HepG2 (cell line): ENCODE data around the gene SDC1. TPM values are rescaled to one million over a fixed set of nuclear protein-coding genes. Genes with fewer than 3 reads are reported as not detected.
A peak's percentile ranks its signal among the peaks of the same experiment; 100 is the strongest.

Source experiments
- ATRX ChIP-seq: sonication (generic); formaldehyde crosslinking; IDR thresholded peaks from 2 replicates; pipeline ENCODE4 v1.4.0; 2020; ENCODE audit warnings: missing genetic modification reagents, borderline replicate concordance
- BCLAF1 ChIP-seq: fragments of 450-650 bp; IDR thresholded peaks from 2 replicates; pipeline ENCODE4 v1.6.1; 2017; ENCODE audit warnings: mild to moderate bottlenecking
- HOXD1 ChIP-seq: sonication (generic); formaldehyde crosslinking; IDR thresholded peaks from 2 replicates; pipeline ENCODE4 v1.5.0; 2020; ENCODE audit warnings: missing genetic modification reagents
- MBD4 ChIP-seq: IDR thresholded peaks from 2 replicates; pipeline ENCODE4 v1.6.1; 2012; ENCODE audit warnings: low read length, inconsistent platforms, borderline replicate concordance
- MED8 ChIP-seq: sonication (generic); formaldehyde crosslinking; IDR thresholded peaks from 2 replicates; pipeline ENCODE4 v1.8.1; 2023; ENCODE audit warnings: mild to moderate bottlenecking, missing genetic modification reagents; ENCODE audit not compliant: insufficient replicate concordance
- MYC ChIP-seq: sonication (generic); formaldehyde crosslinking; IDR thresholded peaks from 2 replicates; pipeline ENCODE4 v1.9.0; 2021; ENCODE audit warnings: missing genetic modification reagents, borderline replicate concordance
- POLR2AphosphoS5 ChIP-seq: IDR thresholded peaks from 2 replicates; pipeline ENCODE4 v1.6.1; 2012; ENCODE audit warnings: low read depth, low read length
- SRSF4 ChIP-seq: fragments of 200-400 bp; formaldehyde crosslinking; IDR thresholded peaks from one replicate; pipeline ENCODE4 v1.6.1; 2018; ENCODE audit warnings: mild to moderate bottlenecking, low read depth, low read length, moderate library complexity; ENCODE audit not compliant: poor library complexity, severe bottlenecking
- TEAD3 ChIP-seq: optimal IDR thresholded peaks from 2 replicates; pipeline ENCODE3; 2016; ENCODE audit warnings: borderline replicate concordance
- TRIM22 ChIP-seq: fragments of 450-650 bp; IDR thresholded peaks from 2 replicates; pipeline ENCODE4 v1.6.1; 2017
- ZBTB40 ChIP-seq, 2 experiments: fragments of 450-650 bp in 1 of 2; sonication (generic) in 1 of 2; formaldehyde crosslinking in 1 of 2; IDR thresholded peaks; 2 replicates each; pipeline versions ENCODE4 v1.6.1 to v1.8.0; 2016 to 2022; ENCODE audit warnings: antibody characterized with exemption in 1 of 2, mild to moderate bottlenecking in 1 of 2, missing genetic modification reagents in 1 of 2
- ZNF207 ChIP-seq: fragments of 450-650 bp; IDR thresholded peaks from 2 replicates; pipeline ENCODE4 v1.6.1; 2016; ENCODE audit warnings: antibody characterized with exemption, borderline replicate concordance
- ZNF431 ChIP-seq: sonication (generic); formaldehyde crosslinking; IDR thresholded peaks from 2 replicates; pipeline ENCODE4 v1.9.0; 2022; ENCODE audit warnings: missing genetic modification reagents, low read depth, mild to moderate bottlenecking, borderline replicate concordance
- ZNF737 ChIP-seq: sonication (generic); formaldehyde crosslinking; IDR thresholded peaks from 2 replicates; pipeline ENCODE4 v1.5.0; 2020; ENCODE audit warnings: missing genetic modification reagents, mild to moderate bottlenecking, borderline replicate concordance
- polyA plus RNA-seq, 8 experiments: library from polyadenylated mRNA; depleted of rRNA in 3 of 8; stranded (reverse) in 7 of 8; unstranded in 1 of 8; fragments of >200 nt; fragmentation: Illumina TruSeq in 4 of 8; extraction: Trizol in 4 of 8; gene quantifications; 2 replicates each; pipeline versions ENCODE4 v1.2.1 to v1.2.3, GENCODE V29; 2011 to 2016; ENCODE audit warnings: low read depth in 4 of 8, missing spikeins in 1 of 8, mixed read lengths in 1 of 8; ENCODE audit not compliant: insufficient read depth in 1 of 8
- total RNA-seq, 5 experiments: library from RNA; depleted of rRNA; stranded (reverse); fragments of >200 nt; fragmentation: Illumina TruSeq; extraction: Trizol; gene quantifications; 2 replicates each; pipeline ENCODE4 v1.2.3, GENCODE V29; 2016; ENCODE audit warnings: low read depth in 1 of 5
- TF ChIP-seq, protein P1 (sequence below): sonication (generic); formaldehyde crosslinking; IDR thresholded peaks from 2 replicates; pipeline ENCODE4 v1.5.0; 2020; ENCODE audit warnings: missing genetic modification reagents, mild to moderate bottlenecking, borderline replicate concordance

Gene SDC1
- total and polyA plus RNA-seq, 2 of the 13 experiments (the other 11 are each of a cell fraction or from before 2014, with no cell fraction given) = 108 to 119 TPM

DNA sequence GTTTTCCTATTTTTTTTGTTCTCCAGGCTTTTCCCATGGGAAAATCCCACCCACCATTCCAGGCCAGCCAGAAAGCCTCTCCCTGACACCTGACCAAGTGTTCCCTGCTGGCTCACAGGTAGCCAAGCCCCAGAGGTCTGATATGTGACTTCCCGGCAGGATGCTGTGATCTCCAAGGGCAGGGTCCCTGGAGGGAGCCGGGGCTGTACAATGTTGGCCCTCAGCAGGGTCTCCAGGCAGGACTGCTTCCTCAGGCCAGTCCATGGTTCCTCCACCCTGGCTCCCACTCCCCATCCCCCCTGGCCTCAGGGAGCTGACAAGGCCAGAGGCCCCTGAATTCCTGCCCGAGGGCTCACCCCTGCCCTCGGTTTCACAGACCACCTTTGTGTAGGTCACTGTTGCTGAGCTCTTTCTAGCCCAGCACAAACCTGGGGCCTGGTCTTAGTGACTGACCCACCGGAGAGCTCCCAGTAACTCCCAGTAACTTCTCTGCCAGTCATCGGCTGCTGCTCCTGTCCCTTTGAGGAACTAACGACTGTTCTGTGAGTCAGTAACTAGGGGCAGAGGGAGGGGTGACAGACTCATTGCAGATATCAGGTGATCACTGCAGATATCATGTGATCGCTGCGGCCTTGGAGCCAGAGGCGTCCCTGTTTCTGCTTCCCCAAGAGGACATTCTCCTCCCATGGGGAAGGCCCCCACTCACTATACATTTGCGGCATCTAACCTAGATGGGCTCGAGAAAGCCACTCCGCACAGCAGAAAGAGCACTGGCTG lies 38.7 kb downstream of the SDC1 start (continued):
- TF ChIP-seq TRIM22 = no peak
- TF ChIP-seq BCLAF1 = no peak
- TF ChIP-seq ATRX (CRISPR knock-in tag) = no peak
- no peak for TF ChIP-seq MED8
- no peak for TF ChIP-seq MBD4
- TF ChIP-seq ZNF737 (CRISPR knock-in tag) = no peak
- TF ChIP-seq ZNF207 = no peak
- no peak for TF ChIP-seq ZBTB40 (IDR thresholded peaks at IDR 0.05)
- peak; percentile 43; the same call in 1 of the 2 replicates for TF ChIP-seq ZBTB40 (CRISPR knock-in tag; IDR thresholded peaks at IDR 0.05)
- TF ChIP-seq HOXD1 (CRISPR knock-in tag) = no peak
- TF ChIP-seq, protein P1, sequence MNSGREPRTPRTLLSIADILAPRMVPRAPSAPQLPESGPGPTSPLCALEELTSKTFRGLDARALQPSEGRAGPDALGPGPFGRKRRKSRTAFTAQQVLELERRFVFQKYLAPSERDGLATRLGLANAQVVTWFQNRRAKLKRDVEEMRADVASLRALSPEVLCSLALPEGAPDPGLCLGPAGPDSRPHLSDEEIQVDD (CRISPR knock-in tag) = no peak
- TF ChIP-seq TEAD3 (CRISPR knock-in tag) = peak; percentile 18
- peak; percentile 18; the same call in 1 of the 2 replicates for TF ChIP-seq MYC (CRISPR knock-in tag)
- peak; percentile 42; the same call in 1 of the 2 replicates for TF ChIP-seq ZNF431 (CRISPR knock-in tag)
- no peak for TF ChIP-seq SRSF4
- TF ChIP-seq POLR2AphosphoS5 = peak; percentile 84
